HG03378 (cell line): ENCODE results near the gene BICDL2.

Experiments used
- ATAC-seq: cut with Tn5 transposase; IDR thresholded peaks from one replicate; pipeline ENCODE4 v1.9.1; 2021; ENCODE audit warnings: mild to moderate bottlenecking, moderate library complexity; ENCODE audit not compliant: unreplicated experiment

Gene BICDL2

DNA sequence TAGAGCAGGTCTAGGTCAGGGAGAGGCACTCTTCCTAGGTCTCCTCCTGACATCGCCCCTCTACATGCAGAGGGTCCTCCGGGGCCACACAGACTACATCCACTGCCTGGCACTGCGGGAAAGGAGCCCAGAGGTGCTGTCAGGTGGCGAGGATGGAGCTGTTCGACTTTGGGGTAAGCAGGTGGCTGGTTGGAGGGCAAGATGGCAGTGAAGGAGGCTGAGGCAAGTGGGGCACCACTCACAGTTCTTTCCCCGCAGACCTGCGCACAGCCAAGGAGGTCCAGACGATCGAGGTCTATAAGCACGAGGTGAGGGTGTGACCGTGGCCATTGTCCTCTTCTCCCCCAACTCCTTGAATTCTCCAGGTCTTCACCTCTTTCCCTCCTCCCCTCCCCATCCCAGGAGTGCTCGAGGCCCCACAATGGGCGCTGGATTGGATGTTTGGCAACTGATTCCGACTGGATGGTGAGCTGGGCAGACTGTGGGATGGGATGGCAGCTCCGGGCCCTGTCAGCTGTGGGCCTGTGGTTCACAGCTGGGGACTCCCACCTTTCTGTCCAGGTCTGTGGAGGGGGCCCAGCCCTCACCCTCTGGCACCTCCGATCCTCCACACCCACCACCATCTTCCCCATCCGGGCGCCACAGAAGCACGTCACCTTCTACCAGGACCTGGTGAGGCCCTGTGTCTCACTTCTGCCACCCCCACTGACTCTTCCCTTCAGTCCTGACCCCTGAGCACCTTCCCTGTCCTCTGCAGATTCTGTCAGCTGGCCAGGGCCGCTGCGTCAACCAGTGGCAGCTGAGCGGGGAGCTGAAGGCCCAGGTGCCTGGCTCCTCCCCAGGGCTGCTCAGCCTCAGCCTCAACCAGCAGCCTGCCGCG, 9.9 kb downstream of the BICDL2 start:
- ATAC-seq = no peak

- no peak for ATAC-seq
Measured at GRCh38 chr16:3026003-3026378, 10.8 kb downstream of the BICDL2 start.

DNA sequence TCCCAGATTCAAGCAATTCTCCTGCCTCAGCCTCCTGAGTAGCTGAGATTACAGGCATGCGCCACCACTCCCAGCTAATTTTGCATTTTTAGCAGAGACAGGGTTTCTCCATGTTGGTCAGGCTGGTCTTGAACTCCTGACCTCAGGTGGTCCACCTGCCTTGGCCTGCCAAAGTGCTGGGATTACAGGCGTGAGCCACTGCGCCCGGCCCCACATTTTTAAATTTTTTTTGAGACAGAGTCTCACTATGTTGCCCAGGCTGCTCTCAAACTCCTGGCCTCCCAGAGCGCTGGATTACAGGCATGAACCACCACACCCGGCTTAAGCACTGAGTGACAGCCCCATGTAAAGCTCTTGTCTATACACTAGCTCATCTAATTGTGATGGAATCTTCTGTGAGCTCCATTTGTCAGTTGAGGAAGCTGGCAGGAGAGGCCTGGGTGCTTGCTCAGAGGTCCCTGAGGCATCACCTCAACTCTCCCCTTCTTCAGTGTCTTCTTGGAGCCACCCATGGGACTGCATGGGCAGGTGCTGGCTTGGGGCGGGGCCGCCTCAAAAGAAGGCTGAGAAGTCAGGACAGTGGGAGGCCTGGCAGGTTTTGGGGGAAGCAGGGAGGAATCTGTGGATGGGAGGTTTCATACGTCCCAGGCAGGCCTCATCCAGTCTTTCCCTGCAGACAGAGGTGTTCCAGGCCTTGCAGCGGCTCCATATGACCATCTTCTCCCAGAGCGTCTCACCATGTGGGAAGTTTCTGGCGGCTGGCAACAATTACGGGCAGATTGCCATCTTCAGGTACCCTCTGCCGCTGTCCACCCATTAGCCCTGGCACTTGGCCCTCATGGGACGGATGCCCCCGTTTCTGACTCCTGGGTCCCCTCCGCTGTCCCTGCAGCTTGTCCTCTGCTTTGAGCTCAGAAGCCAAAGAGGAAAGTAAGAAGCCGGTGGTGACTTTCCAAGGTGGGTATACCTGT, 11.4 kb downstream of the BICDL2 start:
- ATAC-seq = no peak

- ATAC-seq = peak; percentile 68
Measured at GRCh38 chr16:3023669-3024478, 12.9 kb downstream of the BICDL2 start, which contains the start of the genes HCFC1R1 and THOC6. Gene HCFC1R1 (minus strand): TSS chr16:3023942. CDS start chr16:3023941, 1 bp downstream. Gene THOC6 (plus strand): TSS chr16:3024035. CDS start chr16:3024327, 292 bp downstream.

GRCh38 chr16:3023415-3023668, 13.4 kb downstream of the BICDL2 start:
- ATAC-seq = no peak

DNA sequence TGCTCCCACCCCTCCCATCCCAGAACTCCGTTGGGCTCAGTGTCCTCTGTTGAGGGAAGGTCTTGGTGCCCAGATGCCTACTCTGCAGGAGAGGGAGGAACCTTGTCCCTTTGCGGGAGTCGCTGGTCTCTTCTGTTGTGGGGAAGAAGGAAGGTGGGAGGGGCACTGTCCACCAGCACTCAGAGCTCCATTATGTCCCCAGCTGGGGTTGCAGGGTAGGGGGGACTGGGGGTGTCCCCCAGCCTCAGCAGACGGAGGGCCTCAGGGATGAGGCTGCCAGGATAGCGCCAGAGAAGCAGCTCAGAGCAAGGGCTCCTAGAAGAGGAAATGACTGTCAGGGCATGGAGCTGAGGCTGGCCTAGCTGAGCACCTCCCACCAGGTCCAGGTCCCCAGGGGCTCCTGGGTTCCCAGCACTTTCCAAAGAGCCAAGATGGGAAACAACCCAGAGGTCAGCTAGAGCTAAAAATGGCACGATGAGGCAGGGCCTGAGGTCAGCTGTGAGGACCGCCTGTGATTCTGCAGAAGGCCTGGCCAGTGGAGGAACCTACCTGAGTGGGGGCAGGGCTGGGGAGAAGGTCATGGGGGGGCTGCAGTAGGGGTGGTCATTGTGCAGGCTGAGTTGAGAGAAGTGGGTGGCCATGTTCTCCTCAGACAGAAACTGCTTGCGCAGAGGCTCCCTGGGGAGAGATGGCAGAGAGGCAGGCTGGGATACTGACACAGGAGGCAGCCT, 13.9 kb downstream of the BICDL2 start:
- ATAC-seq = no peak

DNA sequence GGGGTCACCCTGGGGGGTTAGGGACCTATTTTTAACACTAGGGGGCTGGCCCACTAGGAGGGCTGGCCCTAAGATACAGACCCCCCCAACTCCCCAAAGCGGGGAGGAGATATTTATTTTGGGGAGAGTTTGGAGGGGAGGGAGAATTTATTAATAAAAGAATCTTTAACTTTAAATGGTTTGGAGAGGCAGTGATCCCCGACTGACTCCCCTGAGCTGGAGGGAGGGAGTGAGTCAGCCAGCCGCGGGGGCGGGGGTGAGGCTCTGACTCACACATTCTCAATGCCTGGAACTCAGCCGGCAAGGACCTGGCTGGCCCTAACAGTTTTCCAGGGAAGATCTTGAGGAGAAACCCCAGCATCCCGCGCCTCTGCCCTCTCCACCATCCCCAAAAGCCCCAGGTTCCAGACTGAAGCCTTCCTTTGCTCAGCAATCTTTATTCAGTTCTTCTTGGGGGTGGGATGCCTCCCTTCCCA, 14.5 kb downstream of the BICDL2 start:
- ATAC-seq = no peak

- ATAC-seq = no peak
Measured at GRCh38 chr16:3021449-3022207, 15.1 kb downstream of the BICDL2 start.

- no peak for ATAC-seq
Measured at GRCh38 chr16:3020604-3021448, 15.9 kb downstream of the BICDL2 start.

GRCh38 chr16:3020247-3020603, 16.5 kb downstream of the BICDL2 start, which contains the start of gene TNFRSF12A:
Gene TNFRSF12A (plus strand): TSS chr16:3020368. CDS start chr16:3020398, 30 bp downstream.
- no peak for ATAC-seq

DNA sequence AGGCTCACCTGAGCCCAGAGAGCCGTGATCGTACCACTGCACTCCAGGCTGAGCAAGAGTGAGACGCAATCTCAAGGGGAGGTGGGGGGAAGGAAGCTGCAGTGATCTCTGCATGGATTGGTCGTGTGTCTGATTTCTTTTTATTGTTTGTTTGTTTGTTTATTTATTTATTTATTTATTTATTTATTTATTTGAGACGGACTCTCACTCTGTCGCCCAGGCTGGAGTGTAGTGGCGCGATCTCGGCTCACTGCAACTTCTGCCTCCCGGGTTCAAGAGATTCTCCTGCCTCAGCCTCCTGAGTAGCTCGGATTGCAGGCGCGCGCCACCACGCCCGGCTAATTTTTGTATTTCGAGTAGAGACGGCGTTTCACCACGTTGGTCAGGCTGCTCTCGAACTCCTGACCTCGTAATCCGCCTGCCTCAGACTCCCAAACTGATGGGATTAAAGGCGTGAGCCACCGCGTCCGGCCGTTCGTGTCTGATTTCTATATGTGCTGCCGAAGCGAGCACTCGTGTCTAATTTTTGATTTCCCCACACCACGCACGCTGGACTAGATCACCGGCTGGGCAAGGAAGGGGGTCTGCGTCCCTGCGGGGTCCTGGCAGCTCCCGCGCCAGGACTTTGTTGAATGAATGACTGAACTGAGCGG, 17.0 kb downstream of the BICDL2 start:
- ATAC-seq = no peak

GRCh38 chr16:3017794-3018506, 18.8 kb downstream of the BICDL2 start, which contains the start of gene CLDN6:
Gene CLDN6 (minus strand): TSS chr16:3018183. CDS start chr16:3016021, 2,162 bp downstream.
- no peak for ATAC-seq

DNA sequence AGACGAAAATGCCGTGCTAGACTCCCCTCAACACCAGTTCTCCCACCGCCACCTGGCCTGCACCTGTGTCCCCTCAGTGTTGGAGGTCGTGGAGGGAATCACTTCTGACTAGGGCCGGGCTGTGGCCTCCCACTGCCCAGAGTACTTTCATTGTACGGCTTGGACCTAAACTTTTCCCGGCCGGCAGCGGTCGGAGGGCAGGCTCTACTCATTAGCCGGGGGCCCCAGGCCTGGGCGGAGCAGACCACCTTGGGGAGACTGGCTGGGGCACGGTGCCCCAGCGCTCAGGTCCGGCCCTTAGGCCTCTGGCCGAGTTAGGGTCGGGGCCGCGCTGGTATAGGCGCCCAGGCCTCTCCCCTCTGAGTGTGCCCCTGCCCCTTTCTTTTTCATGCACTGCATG, 19.4 kb downstream of the BICDL2 start:
- no peak for ATAC-seq

- ATAC-seq = no peak
Measured at GRCh38 chr16:3015865-3016521, 20.8 kb downstream of the BICDL2 start.

DNA sequence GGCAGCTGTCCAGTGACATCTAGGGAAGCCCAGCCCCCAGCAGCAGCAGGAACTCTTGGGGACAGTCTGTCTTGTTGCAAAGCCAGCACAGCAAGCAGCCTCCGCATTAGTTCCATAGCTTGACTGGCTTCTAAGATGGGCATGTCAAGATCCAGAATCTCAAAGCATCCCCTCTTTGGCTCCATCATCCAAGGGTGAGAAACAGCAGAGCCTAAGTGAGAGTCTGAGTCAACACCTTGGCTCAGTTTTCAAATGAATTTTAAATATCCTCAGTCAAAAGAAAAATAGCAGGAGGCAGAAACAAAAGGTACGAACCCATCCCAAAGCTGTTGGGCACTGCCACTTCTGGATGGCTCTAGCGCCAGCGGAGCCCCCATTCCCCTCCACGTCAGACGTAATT, 21.8 kb downstream of the BICDL2 start:
- no peak for ATAC-seq

GRCh38 chr16:3013998-3014690, 22.6 kb downstream of the BICDL2 start:
- ATAC-seq = no peak
